ENCODE measurements around the gene OBI1.

GRCh38 chr13:78607409-78608251 is 51.3 kb downstream of the OBI1 start:
- TF ChIP-seq POLR2A (IDR thresholded peaks at IDR 0.05; ENCODE audit: low read length) (no peak), GATA1 (IDR thresholded peaks at IDR 0.05; ENCODE audit: low read depth, low read length) (no peak)

All from erythroblast (primary cell).